GM23338 (cell line): Measurements from ENCODE around the gene IDH3B. TPM values are rescaled to one million over a fixed set of nuclear protein-coding genes. Genes with fewer than 3 reads are reported as not detected.

ENCODE experiments used
- ATAC-seq: fragments of 200-7000 bp; cut with Tn5 transposase; 3 replicates; pipeline ENCODE4 v1.9.1; 2020
- DNase-seq: peaks from one replicate; pipeline ENCODE4 v3.0.0-alpha.2; 2015; ENCODE audit warnings: low spot score
- H2AFZ ChIP-seq: fragments of 200-600 bp; sonication (generic); 2 replicates; pipeline ENCODE4 v1.8.0; 2016; ENCODE audit warnings: antibody characterized with exemption, mild to moderate bottlenecking, moderate library complexity
- H3F3A ChIP-seq: fragments of 200-600 bp; sonication (generic); replicated peaks from 2 replicates; pipeline ENCODE4 v1.8.0; 2017; ENCODE audit warnings: antibody characterized with exemption, mixed run types, low read depth
- H3K27ac ChIP-seq: fragments of 200-600 bp; sonication (generic); 2 replicates; pipeline ENCODE4 v1.6.1; 2016; ENCODE audit warnings: low read depth
- H3K27me3 ChIP-seq: fragments of 200-600 bp; sonication (generic); 2 replicates; pipeline ENCODE4 v1.8.0; 2016; ENCODE audit warnings: mild to moderate bottlenecking, mixed run types, moderate library complexity; ENCODE audit not compliant: insufficient read depth
- H3K36me3 ChIP-seq: fragments of 200-600 bp; sonication (generic); 2 replicates; pipeline ENCODE4 v1.8.0; 2016; ENCODE audit warnings: mild to moderate bottlenecking; ENCODE audit not compliant: insufficient read depth
- H3K4me1 ChIP-seq: fragments of 200-600 bp; sonication (generic); 2 replicates; pipeline ENCODE4 v1.8.0; 2016; ENCODE audit warnings: mild to moderate bottlenecking, moderate library complexity; ENCODE audit not compliant: insufficient read depth
- H3K4me2 ChIP-seq: fragments of 200-600 bp; sonication (generic); 2 replicates; pipeline ENCODE4 v1.7.1; 2017; ENCODE audit warnings: mixed run types
- H3K4me3 ChIP-seq: fragments of 200-600 bp; sonication (generic); 2 replicates; pipeline ENCODE4 v1.6.1; 2016; ENCODE audit warnings: mixed run types
- H3K79me2 ChIP-seq: fragments of 200-600 bp; sonication (generic); replicated peaks from 2 replicates; pipeline ENCODE4 v1.8.0; 2017; ENCODE audit warnings: mild to moderate bottlenecking; ENCODE audit not compliant: insufficient read depth
- H3K9me2 ChIP-seq: fragments of 200-600 bp; sonication (generic); 2 replicates; pipeline ENCODE4 v1.8.0; 2017; ENCODE audit not compliant: insufficient read depth
- H4K20me1 ChIP-seq: fragments of 200-600 bp; sonication (generic); replicated peaks from 2 replicates; pipeline ENCODE4 v1.8.0; 2017; ENCODE audit warnings: mild to moderate bottlenecking; ENCODE audit not compliant: insufficient read depth
- H3K27ac Mint-ChIP-seq: 2 replicates; pipeline ENCODE4 v1.8.0; 2020; ENCODE audit warnings: inconsistent platforms, mild to moderate bottlenecking, moderate library complexity, mixed read lengths
- H3K27me3 Mint-ChIP-seq: 3 replicates; pipeline ENCODE4 v1.8.0; 2022; ENCODE audit warnings: low read depth, mild to moderate bottlenecking, moderate library complexity, mixed read lengths, inconsistent platforms; ENCODE audit not compliant: insufficient read depth, poor library complexity
- H3K36me3 Mint-ChIP-seq: 3 replicates; pipeline ENCODE4 v1.8.0; 2021; ENCODE audit warnings: low read depth, mild to moderate bottlenecking, inconsistent platforms, moderate library complexity, mixed read lengths
- H3K4me1 Mint-ChIP-seq: 3 replicates; pipeline ENCODE4 v1.8.0; 2020; ENCODE audit warnings: mild to moderate bottlenecking, inconsistent platforms, mixed read lengths
- H3K4me3 Mint-ChIP-seq: 3 replicates; pipeline ENCODE4 v1.8.0; 2021; ENCODE audit warnings: moderate library complexity, mild to moderate bottlenecking, inconsistent platforms, mixed read lengths
- H3K9me3 Mint-ChIP-seq: 3 replicates; pipeline ENCODE4 v1.8.0; 2020; ENCODE audit warnings: moderate library complexity, mild to moderate bottlenecking, inconsistent platforms, mixed read lengths
- CREB1 ChIP-seq: fragments of 250-450 bp; sonication (Bioruptor Pico); IDR thresholded peaks from 2 replicates; pipeline ENCODE4 v1.5.0; 2020; ENCODE audit warnings: low read depth, mild to moderate bottlenecking, moderate library complexity
- EZH2 ChIP-seq: fragments of 200-600 bp; sonication (generic); IDR thresholded peaks from one replicate; pipeline ENCODE4 v1.8.0; 2017; ENCODE audit warnings: antibody characterized with exemption, mild to moderate bottlenecking, low read depth; ENCODE audit not compliant: unreplicated experiment
- EZH2phosphoT487 ChIP-seq: fragments of 200-600 bp; sonication (generic); IDR thresholded peaks from one replicate; pipeline ENCODE4 v1.8.1; 2018; ENCODE audit warnings: antibody characterized with exemption; ENCODE audit not compliant: unreplicated experiment
- JUNB ChIP-seq: IDR thresholded peaks from one replicate; pipeline ENCODE4 v1.6.1; 2016; ENCODE audit warnings: antibody characterized with exemption; ENCODE audit not compliant: unreplicated experiment
- NANOG ChIP-seq: IDR thresholded peaks from 2 replicates; pipeline ENCODE4 v1.6.1; 2016; ENCODE audit warnings: antibody characterized with exemption, borderline replicate concordance
- POLR2AphosphoS5 ChIP-seq: IDR thresholded peaks from 2 replicates; pipeline ENCODE4 v1.6.1; 2016; ENCODE audit warnings: antibody characterized with exemption, low read depth
- REST ChIP-seq: IDR thresholded peaks from one replicate; pipeline ENCODE4 v1.6.1; 2018; ENCODE audit warnings: antibody characterized with exemption; ENCODE audit not compliant: unreplicated experiment
- STAT1 ChIP-seq: IDR thresholded peaks from one replicate; pipeline ENCODE4 v1.6.1; 2016; ENCODE audit warnings: antibody characterized with exemption; ENCODE audit not compliant: unreplicated experiment
- ZNF114 ChIP-seq: fragments of 250-450 bp; sonication (Bioruptor Pico); IDR thresholded peaks from 2 replicates; pipeline ENCODE4 v1.5.0; 2020; ENCODE audit warnings: mild to moderate bottlenecking, moderate library complexity
- ZNF331 ChIP-seq: fragments of 250-450 bp; sonication (Bioruptor Pico); IDR thresholded peaks from 2 replicates; pipeline ENCODE4 v1.5.0; 2020; ENCODE audit warnings: low read depth, mild to moderate bottlenecking, moderate library complexity
- ZNF462 ChIP-seq: fragments of 250-450 bp; sonication (Bioruptor Pico); IDR thresholded peaks from 2 replicates; pipeline ENCODE4 v1.5.0; 2020; ENCODE audit warnings: mild to moderate bottlenecking, moderate library complexity
- polyA plus RNA-seq: library from polyadenylated mRNA; unstranded; fragments of >200 nt; fragmentation: Nextera tagmentation; extraction: Ambion mirVana; gene quantifications from 2 replicates; pipeline ENCODE4 v1.2.1, GENCODE V29; 2016
- total RNA-seq: library from RNA; depleted of rRNA; stranded (reverse); fragments of >200 nt; shearing (Covaris generic); gene quantifications from 2 replicates; pipeline ENCODE4 v1.2.3, GENCODE V29; 2014
- TF ChIP-seq, protein P1 (sequence below): IDR thresholded peaks from 2 replicates; pipeline ENCODE4 v1.6.1; 2016; ENCODE audit warnings: antibody characterized with exemption
- TF ChIP-seq, protein P2 (sequence below), 2 experiments: fragments of 200-600 bp in 1 of 2; sonication (generic) in 1 of 2; conservative IDR thresholded peaks; 2 replicates each; pipeline versions ENCODE4 v1.5.1 to v1.6.1; 2016 to 2017; ENCODE audit warnings: antibody characterized with exemption in 2 of 2, low read depth in 2 of 2, mild to moderate bottlenecking in 2 of 2, moderate library complexity in 1 of 2

The IDH3B gene
- total and polyA plus RNA-seq, 2 experiments from 2014 or later: 87.1 to 126 TPM

DNA sequence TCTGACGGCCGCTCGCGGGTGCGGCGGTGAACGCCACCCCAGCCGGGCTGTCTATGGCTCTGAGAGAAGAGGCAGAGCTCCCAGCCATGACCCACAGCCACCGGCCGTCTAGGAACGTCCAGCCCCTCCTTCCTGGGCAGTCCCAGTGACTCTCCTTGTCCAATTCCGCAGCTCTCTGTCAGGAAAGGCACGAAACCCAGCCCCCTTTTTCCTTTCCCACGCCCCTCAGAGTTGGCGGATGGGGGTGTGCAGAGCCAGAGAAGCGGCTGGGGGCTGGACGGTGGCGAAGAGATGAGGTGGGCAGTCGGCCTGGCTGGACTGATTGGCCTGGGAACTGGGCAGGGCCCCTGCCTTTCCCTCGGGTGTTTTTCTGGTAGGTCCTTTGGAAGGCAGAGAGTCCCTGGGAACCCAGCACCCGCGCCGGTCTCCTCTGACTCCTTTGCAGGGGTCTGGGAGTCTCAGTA is 30.0 kb upstream of the IDH3B start:
- peak; percentile 62 for DNase-seq
- Histone ChIP-seq H3K27ac (no peak overlapping the region), H3K4me3 (peak overlapping the region; percentile 46), H4K20me1 (peaks cover 11% of the 10 kb centered on the region; the same call in 1 of the 2 replicates), H3K27me3 (peaks cover 90% of the 10 kb centered on the region), H2AFZ (peak overlapping the region; percentile 43; the same call in 1 of the 2 replicates), H3K9me2 (no peaks in the 10 kb centered on the region), H3K79me2 (no peaks in the 10 kb centered on the region), H3F3A (peaks cover 7% of the 10 kb centered on the region; the same call in 1 of the 2 replicates), H3K36me3 (no peaks in the 10 kb centered on the region), H3K4me2 (peak overlapping the region; percentile 65), H3K4me1 (peaks cover 11% of the 10 kb centered on the region; the same call in 1 of the 2 replicates)
- Mint-ChIP-seq H3K4me1 (peaks cover 37% of the 10 kb centered on the region), H3K27ac (no peak overlapping the region), H3K27me3 (peaks cover 77% of the 10 kb centered on the region), H3K4me3 (peak overlapping the region; percentile 49), H3K9me3 (peaks cover 9% of the 10 kb centered on the region; the same call in 2 of the 3 replicates), H3K36me3 (peaks cover 7% of the 10 kb centered on the region; the same call in 1 of the 3 replicates)
- peak; percentile 30 for ATAC-seq
- TF ChIP-seq EZH2 (no peak), CREB1 (CRISPR knock-in tag) (no peak), ZNF331 (CRISPR knock-in tag) (no peak), NANOG (no peak), EZH2phosphoT487 (no peak), POLR2AphosphoS5 (no peak), ZNF462 (CRISPR knock-in tag) (no peak), ZNF114 (CRISPR knock-in tag) (no peak), STAT1 (no peak), REST (no peak), JUNB (no peak)
- TF ChIP-seq, protein P1, sequence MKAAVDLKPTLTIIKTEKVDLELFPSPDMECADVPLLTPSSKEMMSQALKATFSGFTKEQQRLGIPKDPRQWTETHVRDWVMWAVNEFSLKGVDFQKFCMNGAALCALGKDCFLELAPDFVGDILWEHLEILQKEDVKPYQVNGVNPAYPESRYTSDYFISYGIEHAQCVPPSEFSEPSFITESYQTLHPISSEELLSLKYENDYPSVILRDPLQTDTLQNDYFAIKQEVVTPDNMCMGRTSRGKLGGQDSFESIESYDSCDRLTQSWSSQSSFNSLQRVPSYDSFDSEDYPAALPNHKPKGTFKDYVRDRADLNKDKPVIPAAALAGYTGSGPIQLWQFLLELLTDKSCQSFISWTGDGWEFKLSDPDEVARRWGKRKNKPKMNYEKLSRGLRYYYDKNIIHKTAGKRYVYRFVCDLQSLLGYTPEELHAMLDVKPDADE: no peak
- TF ChIP-seq, protein P2, sequence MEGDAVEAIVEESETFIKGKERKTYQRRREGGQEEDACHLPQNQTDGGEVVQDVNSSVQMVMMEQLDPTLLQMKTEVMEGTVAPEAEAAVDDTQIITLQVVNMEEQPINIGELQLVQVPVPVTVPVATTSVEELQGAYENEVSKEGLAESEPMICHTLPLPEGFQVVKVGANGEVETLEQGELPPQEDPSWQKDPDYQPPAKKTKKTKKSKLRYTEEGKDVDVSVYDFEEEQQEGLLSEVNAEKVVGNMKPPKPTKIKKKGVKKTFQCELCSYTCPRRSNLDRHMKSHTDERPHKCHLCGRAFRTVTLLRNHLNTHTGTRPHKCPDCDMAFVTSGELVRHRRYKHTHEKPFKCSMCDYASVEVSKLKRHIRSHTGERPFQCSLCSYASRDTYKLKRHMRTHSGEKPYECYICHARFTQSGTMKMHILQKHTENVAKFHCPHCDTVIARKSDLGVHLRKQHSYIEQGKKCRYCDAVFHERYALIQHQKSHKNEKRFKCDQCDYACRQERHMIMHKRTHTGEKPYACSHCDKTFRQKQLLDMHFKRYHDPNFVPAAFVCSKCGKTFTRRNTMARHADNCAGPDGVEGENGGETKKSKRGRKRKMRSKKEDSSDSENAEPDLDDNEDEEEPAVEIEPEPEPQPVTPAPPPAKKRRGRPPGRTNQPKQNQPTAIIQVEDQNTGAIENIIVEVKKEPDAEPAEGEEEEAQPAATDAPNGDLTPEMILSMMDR (conservative IDR thresholded peaks at IDR 0.05; ENCODE audit: low read depth in 2 of 2): no peak
